HG03469 (cell line): ENCODE data around the gene HDAC10.

Source experiments
- ATAC-seq: cut with Tn5 transposase; IDR thresholded peaks from one replicate; pipeline ENCODE4 v1.9.1; 2021; ENCODE audit warnings: mild to moderate bottlenecking, moderate library complexity, moderate number of reproducible peaks; ENCODE audit not compliant: unreplicated experiment

The HDAC10 gene

DNA sequence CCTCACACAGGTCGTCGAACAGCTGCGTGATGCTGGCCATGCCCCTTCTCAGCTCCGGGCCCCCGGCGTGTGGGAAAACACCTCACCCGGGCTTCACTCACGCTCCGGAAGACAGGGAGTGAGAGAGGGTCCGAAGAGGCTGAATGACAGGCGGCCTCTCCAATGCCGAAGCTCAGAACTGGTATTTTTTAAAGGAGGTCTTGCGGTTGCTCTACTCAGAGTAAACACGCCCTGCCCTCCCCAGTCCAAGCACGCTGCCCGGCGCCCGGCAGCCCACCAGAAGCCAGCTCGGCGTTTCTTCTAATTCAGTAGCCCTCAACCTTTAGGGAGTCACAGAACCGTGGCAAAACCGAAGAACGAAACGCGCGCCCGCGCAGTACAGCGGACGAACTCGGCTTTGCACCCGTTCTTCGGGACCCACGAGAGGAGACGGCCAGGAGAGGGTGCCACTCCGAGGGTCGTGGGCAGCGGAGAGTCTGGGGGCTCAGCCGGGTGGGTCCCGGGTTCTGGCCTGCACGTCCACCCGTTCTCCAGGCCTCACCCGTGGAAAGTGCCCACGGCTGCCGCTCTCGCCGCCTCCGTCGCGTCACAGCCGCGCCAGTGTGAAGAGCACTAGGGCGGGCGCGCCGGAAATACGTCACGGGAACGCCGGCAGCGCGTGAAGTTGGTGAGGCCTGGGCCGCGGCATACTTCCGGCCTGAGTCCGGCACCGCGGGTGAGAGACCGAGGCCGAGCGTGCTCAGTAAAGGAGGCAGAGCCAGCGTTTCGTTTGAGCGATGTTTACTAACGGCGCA, 6.4 kb downstream of the HDAC10 start, which contains the start of gene TUBGCP6:
TSS of gene TUBGCP6 (minus strand) at position 604 of the 794 bp plus-strand sequence. CDS start at position 40, 564 bp downstream.
- ATAC-seq = peak; percentile 56

DNA sequence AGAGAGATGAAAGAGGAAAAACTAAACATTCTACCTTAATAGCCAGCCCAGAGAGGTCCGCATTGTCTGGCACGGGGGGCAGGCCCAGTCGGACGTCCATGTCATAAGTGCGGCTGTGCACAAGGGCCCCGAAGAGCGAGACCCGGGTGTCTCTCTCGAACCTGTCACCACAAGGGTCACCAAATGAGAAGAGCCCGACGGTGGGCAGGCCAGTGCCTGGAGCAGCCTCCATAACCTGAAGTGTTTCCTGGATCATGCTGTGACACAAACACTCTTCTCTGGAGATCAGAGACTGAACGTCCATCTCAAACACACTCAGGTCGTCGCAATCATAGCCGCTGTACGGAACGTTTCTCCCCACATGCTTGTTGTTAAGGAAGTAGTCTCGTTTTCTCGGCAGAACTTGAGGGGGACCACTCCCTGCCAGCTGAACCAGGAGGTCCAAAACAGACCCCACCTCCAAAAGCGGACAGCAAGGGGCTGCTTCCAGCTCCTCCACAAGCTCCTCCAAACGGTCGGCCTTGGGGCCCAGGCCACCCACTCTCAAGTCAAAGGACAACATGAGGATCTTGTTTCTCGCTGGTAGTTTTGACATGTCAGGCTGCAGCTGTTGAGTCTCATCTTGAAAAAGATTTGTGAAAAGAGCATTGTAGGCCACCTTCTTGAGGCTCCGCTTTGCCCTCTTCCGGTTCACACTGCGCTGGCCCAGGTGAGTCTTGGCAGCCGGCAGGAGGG, 7.2 kb downstream of the HDAC10 start:
- no peak for ATAC-seq

DNA sequence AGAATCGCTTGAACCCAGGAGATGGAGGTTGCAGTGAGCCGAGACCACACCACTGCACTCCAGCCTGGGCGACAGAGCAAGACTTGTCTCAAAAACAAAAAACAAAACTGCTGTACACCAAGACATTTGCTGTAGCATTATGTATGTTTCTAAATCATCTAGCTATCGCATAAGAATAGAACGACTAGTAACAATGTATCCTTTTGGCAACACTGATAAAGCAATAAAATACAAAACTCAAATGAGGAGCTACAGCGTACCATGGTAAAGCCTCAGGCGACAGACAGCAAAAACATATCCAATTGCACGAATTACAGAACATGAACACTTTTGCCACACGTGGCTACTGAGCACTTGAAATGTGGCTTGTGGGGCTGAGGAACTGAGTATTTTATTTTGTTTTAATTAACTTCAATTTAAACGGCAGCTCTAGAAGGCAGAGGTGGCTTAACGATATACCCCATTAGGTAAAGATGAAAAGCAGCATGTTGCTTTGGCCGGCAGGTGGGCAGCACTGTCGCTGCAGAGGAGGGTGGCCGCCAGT, 8.6 kb downstream of the HDAC10 start:
- ATAC-seq = no peak

DNA sequence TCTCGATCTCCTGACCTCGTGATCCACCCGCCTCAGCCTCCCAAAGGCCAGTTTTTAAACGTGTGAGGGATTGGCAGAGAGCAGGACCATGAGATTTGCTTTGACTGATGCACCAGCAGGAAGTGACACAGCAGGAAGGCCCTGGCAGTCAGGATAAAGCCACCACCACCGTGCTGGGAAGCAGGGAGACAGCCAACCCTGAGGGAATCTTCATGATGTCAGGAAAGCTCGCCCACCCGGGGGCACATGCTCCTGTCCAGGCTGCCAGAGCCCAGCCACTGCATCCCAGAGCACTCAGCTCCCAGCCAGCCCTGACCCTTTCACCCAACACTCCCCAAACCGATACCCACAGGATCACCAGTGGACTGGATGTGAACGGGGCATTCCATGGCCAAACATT, 12.3 kb downstream of the HDAC10 start:
- ATAC-seq = no peak

DNA sequence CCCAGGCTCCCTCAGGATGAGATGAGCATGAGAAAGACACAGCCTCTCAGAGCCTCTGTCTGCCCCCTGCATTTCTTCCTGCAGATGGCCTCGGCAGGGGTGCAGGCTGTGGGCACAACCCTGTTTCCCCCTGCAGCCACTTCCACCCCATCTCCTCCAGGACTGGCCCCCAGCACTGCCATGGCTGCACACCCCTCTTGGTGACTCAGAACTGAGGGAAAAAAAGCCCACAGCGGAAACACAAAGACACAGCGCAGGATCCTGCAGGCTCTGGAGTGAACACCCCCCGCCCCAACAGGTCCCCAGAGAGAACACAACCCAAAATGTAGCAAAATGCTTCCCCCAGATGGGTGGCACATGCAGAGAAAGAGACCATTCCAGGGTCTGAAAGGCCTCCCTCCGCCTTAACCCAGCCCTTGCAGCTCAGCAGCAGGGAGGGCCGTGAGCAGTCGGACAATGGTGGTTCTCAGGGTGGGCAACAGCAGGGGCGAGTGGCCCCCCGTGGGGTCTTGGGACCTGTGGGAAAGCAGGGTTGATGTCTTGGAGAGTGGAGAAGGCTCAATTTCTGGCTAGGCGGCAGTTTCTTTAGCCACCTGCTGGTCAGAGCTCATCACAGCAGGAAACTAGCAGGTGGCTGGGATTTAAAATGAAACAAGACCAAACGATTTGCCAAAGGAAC, 14.2 kb downstream of the HDAC10 start:
- no peak for ATAC-seq

DNA sequence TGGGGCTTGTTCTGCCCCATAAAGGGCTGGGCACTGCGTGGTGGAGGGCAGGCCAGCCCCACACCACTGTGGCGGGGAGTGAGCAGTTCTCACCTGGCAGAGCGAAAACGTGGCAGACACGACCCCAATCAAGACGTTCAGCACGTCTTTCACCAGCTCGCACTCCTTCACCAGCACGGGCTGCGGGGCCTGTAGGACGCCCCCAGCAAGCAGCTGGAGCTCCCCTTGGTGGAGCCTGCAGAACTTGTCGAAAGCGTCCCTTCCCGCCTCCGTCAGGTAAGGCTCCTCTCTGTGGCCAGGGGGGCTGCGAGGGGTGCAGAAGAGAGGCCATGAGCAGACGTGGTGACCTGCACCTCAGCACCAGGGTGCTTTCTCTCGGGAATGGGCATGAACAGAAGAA, 17.8 kb downstream of the HDAC10 start:
- ATAC-seq = no peak

DNA sequence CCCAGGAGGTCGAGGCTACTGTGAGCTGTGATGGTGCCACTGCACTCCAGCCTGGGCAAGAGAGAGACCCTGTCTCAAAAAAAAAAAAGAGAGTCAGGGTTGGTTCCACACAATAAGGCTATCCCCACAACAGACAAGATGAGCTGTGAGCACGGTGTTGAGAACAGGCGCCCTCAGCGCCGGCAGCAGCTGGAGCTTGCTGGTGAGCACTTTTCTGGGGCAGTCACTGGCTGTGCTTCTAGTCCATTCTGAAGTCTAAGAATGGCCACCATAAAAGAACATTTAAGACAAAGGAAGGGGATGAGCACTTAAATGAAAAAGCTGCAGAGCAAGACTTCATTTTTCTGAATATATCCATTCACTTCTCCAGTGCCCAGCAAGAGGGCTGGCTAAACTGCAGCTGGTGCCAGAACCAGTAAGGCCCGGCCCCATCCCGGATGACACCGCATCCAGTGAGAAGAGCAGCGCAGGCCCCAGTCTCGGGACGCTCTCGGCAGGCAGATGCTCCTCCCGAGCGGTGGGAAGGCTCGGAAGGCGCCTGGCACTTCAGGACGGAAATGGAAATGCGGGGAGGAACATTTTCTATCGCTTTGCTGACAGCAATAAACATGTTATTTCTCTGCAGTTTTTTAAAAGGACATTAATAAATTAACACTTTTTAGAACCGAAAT, 18.4 kb downstream of the HDAC10 start:
- ATAC-seq = no peak

DNA sequence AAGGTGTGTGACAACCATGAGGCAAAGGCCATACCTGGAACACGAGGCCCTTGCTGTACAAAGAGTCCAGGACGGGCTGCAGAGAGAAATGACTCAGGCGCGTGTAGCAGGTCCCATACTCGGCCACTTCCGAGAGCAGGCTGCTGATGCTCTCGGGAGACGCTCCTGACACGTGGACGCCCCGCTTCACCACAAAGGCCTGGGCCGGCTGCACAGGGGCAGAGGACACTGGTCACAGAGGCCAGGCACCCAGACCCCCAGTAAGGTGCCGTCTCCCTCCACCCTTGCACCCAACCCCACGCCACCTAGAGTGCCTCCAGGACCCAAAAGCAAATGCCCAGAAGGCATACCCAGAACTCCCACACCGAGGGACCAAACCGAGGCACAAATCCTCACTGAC, 21.7 kb downstream of the HDAC10 start:
- ATAC-seq = no peak

DNA sequence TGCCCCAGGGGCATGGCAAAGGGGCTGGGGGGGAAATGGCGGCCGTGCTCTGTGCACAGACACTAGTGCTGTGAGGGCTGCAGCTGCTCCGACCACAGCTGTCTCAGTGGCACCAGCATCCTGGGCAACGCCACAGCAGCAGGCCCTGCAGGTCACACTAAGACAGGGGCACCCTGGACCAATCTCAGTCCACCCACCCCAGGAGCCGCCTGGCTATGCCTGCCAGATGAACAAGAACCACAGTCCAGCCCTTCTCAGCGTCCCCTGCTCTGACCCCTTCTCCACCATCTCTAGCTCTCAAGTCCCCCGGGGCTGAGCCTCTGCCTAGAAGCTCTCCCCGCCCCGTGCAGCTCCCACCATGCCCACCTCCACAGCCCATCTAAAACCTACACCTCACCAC, 22.7 kb downstream of the HDAC10 start:
- ATAC-seq = no peak

DNA sequence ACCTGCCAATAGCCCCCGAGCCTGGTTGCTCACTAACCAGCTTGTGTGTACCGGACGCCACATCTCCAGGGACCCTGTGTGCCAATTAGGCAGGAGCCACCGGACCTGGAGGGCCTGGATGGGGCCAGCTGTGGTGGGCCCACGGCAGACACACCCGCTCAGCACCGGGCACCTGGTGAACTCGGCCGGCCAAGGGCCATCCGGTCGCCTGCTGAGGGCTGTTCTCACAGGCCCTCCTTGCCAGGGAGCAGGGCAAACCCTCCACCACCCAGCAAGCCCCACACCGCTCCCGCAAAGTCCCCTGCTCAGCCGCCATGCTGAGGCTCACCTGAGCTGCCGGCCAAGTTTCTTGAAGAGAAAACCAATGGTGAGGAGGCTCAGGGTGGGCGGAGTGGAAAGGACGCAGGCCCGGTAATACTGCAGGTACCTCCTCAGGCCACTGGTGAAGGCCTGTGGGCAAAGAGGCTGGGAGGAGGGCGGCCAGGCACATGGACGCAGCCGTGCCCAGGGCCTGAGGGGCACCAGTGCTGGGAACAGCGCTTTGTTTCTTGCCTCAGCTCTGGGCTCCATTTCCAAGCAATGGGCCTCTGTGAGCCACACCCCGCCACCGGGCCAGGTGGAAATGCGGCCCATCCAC, 23.4 kb downstream of the HDAC10 start:
- no peak for ATAC-seq

DNA sequence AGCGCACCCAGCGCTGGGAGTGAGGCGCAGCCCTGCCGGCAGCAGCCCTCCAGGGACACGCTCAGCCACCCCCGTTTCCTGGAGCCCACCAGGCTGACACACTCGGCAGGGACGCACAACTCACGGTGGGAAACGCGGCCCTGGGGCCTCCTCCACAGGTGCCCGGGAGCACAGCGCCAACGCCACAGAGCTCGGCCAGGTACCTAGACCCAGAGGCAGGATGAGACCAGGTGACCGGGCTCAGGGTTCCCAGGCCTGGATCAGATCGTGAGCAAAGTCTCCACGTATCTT, 24.2 kb downstream of the HDAC10 start:
- no peak for ATAC-seq

DNA sequence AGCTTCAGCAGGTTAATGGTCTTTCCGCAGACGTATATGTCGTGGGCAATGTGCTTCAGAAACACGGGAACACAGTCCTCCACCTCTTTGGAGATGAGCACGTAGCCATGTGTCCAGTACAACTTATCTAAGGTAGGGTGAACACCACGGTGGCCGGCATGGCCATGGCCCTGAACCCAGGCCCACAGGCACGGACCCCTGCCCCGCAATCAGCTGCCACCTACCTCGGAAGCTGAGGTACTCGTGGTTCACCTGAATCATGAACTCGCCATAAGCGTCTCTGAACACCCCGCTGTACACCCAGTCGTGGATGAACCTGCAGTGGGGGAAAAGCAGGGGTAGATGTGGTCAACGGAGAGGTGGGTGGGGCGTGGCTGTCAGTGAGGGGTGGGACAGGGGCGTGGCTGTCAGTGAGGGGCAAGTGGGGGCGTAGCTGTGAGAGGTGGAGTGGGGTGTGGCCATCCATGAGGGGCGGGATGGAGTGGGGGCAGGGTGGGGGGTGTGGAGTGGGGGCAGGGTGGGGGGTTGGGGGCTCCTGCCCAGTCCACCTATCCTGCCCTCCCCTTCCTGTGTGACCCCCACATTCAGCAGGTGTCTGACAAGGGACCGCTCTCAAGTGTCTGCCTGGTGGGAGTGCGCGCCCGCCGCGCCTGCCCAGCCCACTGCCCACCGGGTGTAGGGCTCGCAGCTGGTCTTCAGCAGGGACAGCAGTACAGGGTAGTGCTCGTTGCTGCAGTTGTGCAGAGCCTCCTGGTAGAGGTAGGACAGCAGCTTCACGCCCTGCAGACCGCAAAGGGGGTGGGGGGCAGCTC, 24.8 kb downstream of the HDAC10 start:
- no peak for ATAC-seq

DNA sequence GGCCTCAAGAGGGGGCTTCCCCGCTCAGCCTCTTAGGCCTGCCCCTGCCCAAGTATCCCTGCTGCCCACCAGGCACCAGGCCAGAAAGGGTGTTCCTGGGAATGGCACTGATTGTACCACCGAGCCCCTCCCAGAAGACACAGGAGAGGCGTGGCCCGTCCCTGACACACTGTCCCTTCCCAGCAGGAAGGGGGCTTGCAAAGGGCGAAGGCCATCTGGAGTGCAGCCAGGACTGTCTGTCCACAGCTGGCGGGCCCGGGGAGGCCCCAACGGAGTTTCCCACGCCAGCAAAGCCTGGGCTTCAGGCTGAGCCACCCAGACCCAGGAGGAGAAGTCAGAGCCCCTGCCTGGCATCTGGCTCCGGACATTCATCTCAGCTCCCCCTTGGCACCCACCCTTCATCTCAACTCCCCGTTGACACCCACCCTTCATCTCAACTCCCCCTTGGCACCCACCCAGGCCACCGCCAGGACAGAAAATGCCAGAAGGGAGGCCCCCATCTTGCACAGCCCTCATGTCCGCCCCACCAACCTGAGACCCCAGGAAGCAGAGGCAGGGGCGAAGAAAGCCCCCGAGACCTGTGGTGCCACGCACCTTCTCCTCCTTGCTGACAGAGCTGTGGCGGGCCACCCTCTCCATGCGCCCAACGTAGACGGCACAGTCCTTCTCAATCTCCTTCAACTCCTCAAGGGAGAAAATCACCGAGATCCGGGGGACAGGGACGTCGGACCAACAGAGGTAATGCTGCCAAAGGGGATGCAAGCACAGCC, 25.7 kb downstream of the HDAC10 start:
- ATAC-seq = no peak

DNA sequence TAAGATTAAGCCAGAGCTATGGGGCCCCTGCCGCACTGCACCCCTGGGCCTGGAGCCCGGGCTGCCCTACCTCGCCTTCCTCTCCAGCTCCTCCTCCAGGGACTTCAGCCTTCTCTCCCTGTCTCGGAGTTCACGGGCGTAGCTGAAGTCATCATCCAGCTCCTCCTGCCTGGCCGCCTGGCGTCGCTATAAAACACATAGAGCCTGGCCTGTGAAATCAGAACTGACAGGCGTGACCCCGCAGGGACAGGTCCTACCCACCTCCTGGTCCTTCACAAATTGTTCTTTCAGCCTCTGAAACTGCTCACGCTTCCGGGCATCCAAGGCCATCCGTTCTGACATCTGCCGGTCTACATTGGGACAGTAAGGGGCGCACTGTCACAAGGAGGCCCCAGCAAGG, 27.0 kb downstream of the HDAC10 start:
- no peak for ATAC-seq

DNA sequence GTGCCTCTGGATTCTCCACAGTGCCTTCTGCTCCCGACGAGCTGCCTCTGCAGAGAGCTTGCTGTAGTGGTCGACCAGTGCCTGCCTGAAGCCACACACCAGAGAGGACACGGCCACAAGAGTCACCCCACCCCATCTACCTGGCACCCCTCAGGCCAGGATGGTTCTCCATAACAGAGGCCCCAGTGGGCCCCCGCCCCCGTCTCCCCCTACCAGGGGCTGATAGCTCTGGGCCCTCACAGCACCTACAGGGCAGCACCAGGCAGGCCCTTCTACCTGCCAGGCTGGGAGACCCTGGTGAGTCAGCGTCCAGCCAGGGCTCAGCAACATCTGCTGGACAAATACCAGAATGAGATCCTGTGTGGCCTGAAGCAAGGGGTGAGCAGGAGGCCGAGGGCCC, 28.6 kb downstream of the HDAC10 start:
- no peak for ATAC-seq

DNA sequence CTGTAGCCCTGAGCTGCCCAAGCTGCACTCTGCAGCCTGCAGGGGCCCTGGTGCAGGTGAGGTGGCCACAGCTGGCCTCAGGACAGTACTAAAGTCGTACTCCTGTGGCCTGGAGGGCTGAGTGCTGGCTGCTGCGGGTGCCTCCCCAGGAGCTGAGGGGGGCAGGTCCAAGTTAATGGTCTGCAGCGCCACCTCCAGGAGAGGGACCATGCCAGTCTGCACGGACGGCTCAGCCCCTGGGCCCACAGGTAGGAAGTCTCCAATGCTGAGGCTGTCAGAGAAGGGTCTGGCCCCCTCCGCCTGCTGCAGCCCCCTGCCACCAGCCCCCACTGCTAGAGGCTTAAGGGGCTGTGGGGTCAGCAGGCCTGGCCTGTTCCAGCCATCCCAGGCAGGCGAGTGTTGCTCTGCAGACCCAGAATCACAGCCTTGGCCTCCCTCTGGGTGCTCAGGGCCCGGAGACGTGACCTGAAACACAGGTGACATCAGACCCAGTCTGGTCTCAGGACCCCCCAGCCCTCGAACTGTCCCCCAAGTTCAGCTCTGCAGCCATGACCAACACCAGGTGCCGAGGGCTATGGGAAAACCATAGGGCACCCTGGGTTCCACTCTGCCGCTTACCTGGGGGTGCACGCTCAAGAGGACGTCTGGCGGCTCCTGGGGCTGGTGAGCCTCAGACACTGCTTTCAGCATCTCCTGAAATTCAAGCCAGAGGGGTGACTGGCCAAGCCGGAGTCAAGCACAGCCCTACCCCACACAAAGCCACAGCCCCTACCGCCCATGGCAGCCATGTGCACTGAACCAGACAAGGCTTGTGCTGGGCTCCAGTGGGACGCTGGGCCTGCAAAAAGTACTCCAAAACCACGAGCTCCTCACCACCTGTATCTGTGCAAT, 29.4 kb downstream of the HDAC10 start:
- no peak for ATAC-seq

DNA sequence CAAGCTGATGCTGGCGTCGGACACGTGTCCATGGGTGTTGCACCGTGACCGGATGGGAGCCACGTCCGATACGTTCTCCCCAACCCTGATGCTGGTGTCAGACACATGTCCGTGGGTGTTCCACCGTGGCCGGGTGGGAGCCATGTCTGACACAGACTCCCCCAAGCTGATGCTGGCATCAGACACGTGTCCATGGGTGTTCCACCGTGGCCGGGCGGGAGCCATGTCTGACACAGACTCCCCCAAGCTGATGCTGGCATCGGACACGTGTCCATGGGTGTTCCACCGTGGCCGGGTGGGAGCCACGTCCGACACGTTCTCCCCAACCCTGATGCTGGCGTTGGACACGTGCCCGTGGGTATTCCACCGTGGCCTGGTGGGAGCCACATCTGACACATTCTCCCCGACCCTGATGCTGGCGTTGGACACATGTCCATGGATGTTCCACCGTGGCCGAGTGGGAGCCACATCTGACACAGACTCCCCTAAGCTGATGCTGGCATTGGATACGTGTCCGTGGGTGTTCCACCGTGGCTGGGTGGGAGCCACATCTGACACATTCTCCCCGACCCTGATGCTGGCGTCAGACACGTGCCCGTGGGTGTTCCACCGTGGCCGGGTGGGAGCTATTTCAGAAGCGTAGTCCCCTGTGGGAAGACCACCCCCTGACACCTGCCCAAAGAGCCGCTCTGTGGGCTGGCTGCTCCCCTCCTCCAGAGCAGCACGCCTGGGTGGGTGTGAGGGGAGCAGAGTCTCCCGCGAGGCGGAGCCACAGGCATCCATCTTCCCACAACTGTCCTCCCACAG, 30.3 kb downstream of the HDAC10 start:
- ATAC-seq = no peak
